H1 (cell line): ENCODE results near the gene ULK3. TPM values are rescaled to one million over a fixed set of nuclear protein-coding genes. Genes with fewer than 3 reads are reported as not detected.

Experiments used
- BCL11A ChIP-seq, 2 experiments: IDR thresholded peaks; one replicate each; pipeline ENCODE4 v1.6.1; 2011; ENCODE audit warnings: low read depth in 2 of 2, low read length in 2 of 2, mild to moderate bottlenecking in 2 of 2
- CBX8 ChIP-seq: fragments of 300-800, 300-1000 bp; sonication (generic); IDR thresholded peaks from 2 replicates; pipeline ENCODE4 v1.7.1; 2016; ENCODE audit warnings: low read depth, low read length, borderline replicate concordance
- CHD7 ChIP-seq: fragments of 300-600 bp; sonication (generic); IDR thresholded peaks from 2 replicates; pipeline ENCODE4 v1.7.1; 2012; ENCODE audit warnings: low read length, moderate library complexity, mild to moderate bottlenecking, inconsistent platforms; ENCODE audit not compliant: insufficient replicate concordance
- CREB1 ChIP-seq: IDR thresholded peaks from 2 replicates; pipeline ENCODE4 v1.6.1; 2012; ENCODE audit warnings: inconsistent platforms
- GABPA ChIP-seq: IDR thresholded peaks from 2 replicates; pipeline ENCODE4 v1.6.1; 2011; ENCODE audit warnings: mild to moderate bottlenecking, low read length, moderate library complexity, borderline replicate concordance; ENCODE audit not compliant: insufficient read depth
- POLR2AphosphoS5 ChIP-seq: IDR thresholded peaks from 2 replicates; pipeline ENCODE4 v1.6.1; 2011; ENCODE audit warnings: low read depth, low read length
- SRF ChIP-seq: IDR thresholded peaks from 2 replicates; pipeline ENCODE4 v1.6.1; 2011; ENCODE audit warnings: mild to moderate bottlenecking, low read depth, low read length, moderate library complexity
- TAF7 ChIP-seq: optimal IDR thresholded peaks from 2 replicates; pipeline ENCODE3; 2011; ENCODE audit warnings: low read depth, mild to moderate bottlenecking, inconsistent platforms, low read length, moderate library complexity, borderline replicate concordance
- TBP ChIP-seq: IDR thresholded peaks from 2 replicates; pipeline ENCODE4 v1.6.1; 2011; ENCODE audit warnings: low read depth, low read length, improper control_type of control experiment
- YY1 ChIP-seq: IDR thresholded peaks from 2 replicates; pipeline ENCODE4 v1.6.1; 2011; ENCODE audit warnings: low read depth, mild to moderate bottlenecking, low read length
- polyA plus RNA-seq, 7 experiments: library from polyadenylated mRNA; depleted of rRNA in 3 of 7; stranded (reverse) in 5 of 7; unstranded in 2 of 7; fragments of >200 nt in 5 of 7; fragments of 200-250 nt in 2 of 7; gene quantifications; 1 replicate in 5 of 7; 2 replicates in 1 of 7; 4 replicates in 1 of 7; pipeline versions ENCODE4 v1.2.1 to v1.2.3, GENCODE V29; 2011 to 2013; ENCODE audit warnings: missing spikeins in 2 of 7, mixed read lengths in 2 of 7
- total RNA-seq: library from RNA; stranded (reverse); fragmentation: NEBNext Ultra II Directional; extraction: Animal tissue kit (Norgen Biotek cat#: 25700); gene quantifications from 2 replicates; pipeline ENCODE4 v1.2.1, GENCODE V29; 2021

Gene ULK3
- total and polyA plus RNA-seq, 2 of the 8 experiments (the other 6 are each of a cell fraction or from before 2014, with no cell fraction given): 27.1 to 34.4 TPM

GRCh38 chr15:74842581-74843444 lies at the start of gene ULK3 (continued):
- TF ChIP-seq CBX8: no peak
- TF ChIP-seq YY1: no peak; the same call in 1 of the 2 replicates
- TF ChIP-seq BCL11A (IDR thresholded peaks at IDR 0.05; ENCODE audit: low read depth in 2 of 2, low read length in 2 of 2): no peak
- peak; percentile 51; the same call in 1 of the 2 replicates for TF ChIP-seq CREB1
- no peak for TF ChIP-seq GABPA
- TF ChIP-seq SRF: 0 out of 2 replicates have a peak, but pooled peaks have one; percentile 5
- TF ChIP-seq POLR2AphosphoS5: peak; percentile 89; the same call in 1 of the 2 replicates
- TF ChIP-seq CHD7: no peak
- peak; percentile 65 for TF ChIP-seq TAF7
- TF ChIP-seq TBP: peak; percentile 74; the same call in 1 of the 2 replicates
